HG03565 (cell line): Measurements from ENCODE around the gene CST2.
"Not testable (repeated sequence)": the region's sequence is repeated elsewhere in the genome, so short reads cannot be mapped to it uniquely, and the experiment has no call there.

Experiments
- ATAC-seq: cut with Tn5 transposase; IDR thresholded peaks from one replicate; pipeline ENCODE4 v1.9.1; 2021; ENCODE audit warnings: mild to moderate bottlenecking, moderate library complexity; ENCODE audit not compliant: unreplicated experiment

The CST2 gene

DNA sequence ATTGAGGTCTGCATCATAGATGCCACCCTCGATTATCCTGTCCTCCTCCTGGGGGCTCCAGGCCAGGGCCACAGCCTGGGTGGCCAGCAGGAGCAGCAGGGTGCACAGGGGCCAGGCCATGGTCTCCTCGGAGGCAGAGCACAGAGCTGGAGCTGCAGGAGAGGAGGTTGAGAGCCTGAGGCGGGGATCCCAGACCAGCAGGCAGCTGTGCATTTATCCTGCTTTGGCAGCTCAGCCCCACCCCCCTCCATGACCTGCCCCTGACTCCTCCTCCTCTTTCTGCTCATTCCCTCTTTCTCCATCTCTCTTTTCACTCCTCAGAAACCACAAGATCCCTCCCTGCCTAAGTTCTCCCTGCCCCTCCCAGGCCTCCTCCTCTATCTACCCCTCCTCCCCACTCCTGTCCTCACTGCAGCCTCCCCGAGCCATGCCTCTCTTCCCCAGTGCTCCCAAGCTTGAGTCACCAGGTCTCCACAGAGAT is at the start of gene CST2:
Gene CST2 (minus strand): TSS at position 189 of the 481 bp plus-strand sequence. CDS start 69 bp downstream, at position 120.
- no peak for ATAC-seq

DNA sequence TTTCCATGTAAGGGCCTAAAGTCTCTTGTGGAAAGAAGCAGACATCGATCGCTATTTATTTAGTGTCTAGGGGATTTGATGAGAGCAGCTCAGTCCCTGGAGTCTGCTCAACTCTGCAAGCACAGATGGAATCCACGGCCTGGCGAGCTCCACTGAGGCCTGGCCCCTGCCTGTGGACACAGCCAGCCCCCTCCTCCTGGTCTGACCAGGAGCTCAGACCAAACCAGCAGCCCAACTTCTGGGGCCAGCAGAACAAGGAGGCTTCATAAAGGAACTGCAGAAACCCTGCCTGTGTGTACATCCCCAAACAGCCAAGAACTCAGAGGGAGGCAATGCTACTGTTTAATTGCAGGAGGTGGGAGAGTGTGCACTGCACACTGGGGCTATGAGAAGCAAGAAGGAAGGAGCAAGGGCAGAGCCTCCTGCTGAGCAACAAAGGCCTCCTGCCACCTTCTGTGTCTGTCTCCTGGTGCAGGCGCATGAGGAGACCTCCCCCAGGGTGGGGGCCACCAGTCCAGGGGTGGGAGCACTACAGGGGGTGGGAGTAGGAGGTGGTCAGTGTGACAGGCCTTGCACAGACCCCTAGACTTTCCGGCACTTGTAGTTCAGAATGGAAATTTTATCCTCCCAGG is 49.2 kb upstream of the CST2 start:
- ATAC-seq: no peak

- no peak for ATAC-seq
Observed at GRCh38 chr20:23874747-23875146, 48.2 kb upstream of the CST2 start.

- no peak for ATAC-seq
Observed at GRCh38 chr20:23873370-23874015, 47.0 kb upstream of the CST2 start.

- ATAC-seq: no peak
Observed at GRCh38 chr20:23872065-23872464, 45.5 kb upstream of the CST2 start.

DNA sequence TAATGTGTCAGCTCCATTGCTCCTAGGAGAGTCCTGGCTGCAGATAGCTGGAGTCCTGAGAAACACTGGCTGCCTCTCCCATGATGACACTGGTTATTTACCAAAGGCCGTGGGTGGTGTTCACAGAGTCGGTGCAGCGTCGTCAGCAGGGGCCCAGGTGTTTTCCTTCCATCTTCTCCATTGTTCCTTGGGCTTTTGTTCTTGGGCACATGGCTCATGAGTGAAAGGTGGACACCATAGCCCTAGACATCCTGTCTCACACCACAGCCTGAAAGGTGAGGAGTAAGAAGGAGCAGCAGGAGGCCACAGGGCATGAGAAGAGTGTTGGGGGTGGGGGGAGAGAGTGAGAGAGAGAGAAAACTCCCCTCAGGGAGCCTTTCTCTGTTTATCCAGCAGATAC is 43.9 kb upstream of the CST2 start:
- no peak for ATAC-seq

DNA sequence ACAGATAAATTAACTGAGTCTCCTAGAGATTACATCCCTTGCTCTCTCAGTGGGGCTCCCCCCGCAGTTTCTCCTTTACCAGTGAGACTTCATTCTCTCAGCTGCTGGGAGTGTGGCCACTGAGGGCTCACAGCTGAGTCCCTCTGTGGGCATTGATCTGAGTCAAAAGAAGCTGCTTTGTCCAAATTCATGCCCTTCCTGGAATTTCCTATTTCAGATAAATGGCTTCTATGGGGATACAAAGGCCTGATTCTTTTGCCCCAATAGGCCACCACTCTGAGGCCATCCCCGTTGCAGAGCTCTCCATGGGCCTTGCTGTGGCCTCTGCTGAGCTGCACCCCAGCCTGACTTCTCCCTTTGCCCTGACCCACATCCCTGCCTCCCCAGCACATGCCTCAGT is 43.0 kb upstream of the CST2 start:
- ATAC-seq: no peak

DNA sequence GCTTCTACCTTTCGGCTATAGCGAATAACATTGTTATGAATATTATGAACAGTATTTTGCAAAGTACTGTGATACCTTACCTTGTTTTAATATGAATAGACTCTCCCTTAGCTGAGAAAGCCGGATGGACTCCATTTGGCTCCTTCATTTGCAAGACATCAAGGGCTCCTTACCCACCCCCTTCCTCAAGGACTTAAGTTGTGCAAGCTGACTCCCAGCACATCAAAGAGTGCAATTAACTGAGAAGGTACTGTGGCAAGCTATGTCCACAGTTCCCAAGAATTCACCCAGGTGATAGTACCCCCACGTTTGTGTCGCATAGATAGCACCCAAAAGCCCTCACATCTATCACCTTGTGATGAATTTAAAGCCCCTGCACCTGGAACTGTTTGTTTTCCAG is 41.8 kb upstream of the CST2 start:
- no peak for ATAC-seq

DNA sequence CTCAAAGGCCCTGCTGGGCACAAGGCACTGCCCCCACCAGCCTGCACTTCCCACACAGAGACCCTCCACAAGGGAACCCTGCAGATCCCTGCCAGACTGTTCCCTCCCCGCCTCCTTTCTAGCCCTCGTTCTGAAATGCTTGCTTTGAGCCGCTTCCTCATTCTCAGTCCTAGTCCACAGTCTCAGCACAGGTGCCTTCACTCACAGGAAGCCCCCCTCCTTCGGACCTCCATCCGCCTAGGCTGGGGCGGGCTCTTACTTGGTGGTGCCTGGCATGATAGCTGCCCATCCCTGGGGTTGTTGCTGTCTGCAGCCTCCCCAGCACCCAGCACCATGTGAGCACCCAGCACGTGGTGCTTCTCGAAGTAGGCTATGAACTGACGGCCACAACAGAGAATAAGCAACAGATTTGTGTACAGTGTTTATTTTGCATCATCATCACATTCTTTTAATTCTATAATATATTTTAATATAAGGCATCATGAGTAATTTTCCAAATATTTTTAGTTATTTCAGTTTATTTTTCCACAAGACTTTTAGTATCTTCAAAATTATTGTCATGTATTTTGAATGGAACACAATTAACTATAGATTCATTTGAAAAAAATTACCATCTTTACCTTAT is 40.7 kb upstream of the CST2 start:
- ATAC-seq: no peak

DNA sequence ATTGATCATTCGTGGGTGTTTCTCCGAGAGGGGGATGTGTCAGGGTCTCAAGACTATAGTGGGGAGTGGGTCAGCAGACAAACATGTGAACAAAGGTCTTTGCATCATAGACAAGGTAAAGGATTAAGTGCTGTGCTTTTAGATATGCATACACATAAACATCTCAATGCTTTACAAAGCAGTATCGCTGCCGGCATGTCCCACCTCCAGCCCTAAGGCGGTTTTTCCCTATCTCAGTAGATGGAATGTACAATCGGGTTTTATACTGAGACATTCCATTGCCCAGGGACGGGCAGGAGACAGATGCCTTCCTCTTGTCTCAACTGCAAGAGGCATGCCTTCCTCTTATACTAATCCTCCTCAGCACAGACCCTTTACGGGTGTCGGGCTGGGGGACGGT is 34.2 kb upstream of the CST2 start:
- not testable (repeated sequence) for ATAC-seq

DNA sequence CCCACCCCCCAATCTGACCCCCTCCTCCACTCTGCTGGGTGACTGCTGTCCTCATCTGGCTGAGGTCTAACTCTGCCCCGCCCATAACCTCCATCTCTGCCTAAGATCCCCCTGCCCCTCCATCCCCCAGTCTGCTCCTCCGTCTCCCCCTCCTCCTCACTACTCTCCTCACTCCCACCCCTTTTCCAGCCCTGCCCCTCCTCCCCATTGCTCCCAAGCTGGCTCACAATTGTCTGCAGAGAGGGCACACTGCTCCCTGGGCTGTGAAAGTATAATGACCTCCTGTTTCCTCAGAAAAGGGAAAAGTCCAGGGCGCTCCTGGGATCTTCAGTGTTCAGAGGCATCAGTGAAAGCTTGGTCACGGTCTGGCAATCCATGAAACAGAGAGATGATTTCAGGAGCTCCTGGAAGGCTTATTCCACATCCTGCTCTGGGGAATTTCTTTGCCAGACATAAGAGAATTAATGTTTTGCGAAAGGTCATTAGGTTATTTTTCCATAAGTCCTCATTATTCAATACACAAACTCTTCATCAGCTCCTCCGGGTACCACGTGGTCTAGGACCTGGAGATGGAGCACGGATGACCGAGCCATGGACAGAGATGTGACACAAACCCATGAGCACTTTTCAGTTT is 31.6 kb upstream of the CST2 start:
- ATAC-seq: no peak

DNA sequence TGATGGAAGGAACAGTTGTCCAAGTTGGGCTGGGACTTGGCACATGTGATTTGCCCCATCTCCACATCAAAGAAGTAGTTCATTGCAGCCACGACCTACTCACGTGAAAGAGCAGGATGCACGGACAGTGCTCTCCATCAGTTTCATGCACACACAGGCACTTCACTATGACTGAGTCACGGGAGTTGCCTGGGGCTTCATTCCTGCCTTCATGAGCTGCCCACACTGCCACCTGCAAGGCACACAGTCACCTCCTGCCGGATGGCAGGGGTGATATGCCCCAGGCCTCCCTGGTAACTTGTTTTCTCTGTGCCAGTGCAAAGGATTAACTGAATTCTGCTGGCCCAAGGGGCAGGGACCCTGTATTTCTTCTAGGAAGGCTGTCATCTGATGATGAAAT is 30.2 kb upstream of the CST2 start:
- ATAC-seq: no peak

- no peak for ATAC-seq
Observed at GRCh38 chr20:23856226-23856625, 29.7 kb upstream of the CST2 start.

GRCh38 chr20:23841693-23842092 is 15.2 kb upstream of the CST2 start:
- no peak for ATAC-seq

DNA sequence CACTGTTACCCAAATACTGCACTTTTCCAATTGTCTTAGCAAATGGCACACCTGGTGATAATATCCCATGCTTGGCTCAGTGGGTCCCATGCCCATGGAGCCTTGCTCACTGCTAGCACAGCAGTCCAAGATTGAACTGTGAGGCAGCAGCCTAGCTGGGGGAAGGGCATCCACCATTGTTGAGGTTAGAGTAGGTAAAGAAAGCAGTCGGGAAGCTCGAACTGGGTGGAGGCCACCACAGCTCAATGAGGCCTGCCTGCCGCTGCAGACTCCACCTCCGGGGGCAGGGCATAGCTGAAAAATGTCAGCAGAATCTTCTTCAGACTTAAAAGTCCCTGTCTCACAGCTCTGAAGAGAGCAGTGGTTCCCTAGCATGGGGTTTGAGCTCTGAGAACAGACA is 9.2 kb upstream of the CST2 start:
- no peak for ATAC-seq

- ATAC-seq: no peak
Observed at GRCh38 chr20:23832775-23833513, 6.4 kb upstream of the CST2 start.

DNA sequence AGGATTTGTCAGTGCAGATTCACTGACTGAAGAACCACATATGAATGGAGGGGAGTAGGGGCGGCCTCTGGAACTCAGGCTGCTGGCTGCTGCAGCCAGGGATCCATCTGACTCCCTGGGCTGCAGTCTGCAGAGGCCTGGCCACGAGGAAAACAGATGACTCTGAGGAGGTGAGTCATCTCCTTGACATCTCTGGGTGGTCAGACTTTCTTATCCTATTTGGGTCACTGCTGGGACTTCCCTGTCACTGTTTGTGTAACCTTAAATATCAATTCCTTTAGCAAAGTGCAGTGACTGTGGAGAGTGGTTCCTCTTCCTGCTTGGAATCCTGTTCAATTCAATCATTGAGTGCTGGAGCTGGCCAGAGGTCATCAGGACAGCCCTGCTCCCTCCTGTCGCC is 5.4 kb upstream of the CST2 start:
- not testable (repeated sequence) for ATAC-seq

- no peak for ATAC-seq
Observed at GRCh38 chr20:23823621-23824324, 2.8 kb downstream of the CST2 start.

DNA sequence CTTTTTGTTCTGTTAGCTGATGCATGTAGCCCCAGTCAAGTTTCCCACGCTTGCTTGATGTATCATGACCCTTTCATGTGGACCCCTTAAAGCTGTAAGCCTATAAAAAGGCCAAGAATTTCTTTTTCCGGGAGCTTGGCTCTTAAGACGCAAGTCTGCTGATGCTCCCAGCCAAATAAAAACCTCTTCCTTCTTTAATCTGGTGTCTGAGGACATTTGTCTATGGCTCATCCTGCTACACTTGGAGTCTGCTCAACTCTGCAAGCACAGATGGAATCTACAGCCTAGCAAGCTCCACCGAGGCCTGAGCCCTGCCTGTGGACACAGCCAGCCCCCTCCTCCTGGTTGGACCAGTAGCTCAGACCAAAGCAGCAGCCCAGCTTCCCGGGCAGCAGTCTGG is 3.4 kb downstream of the CST2 start:
- ATAC-seq: no peak

DNA sequence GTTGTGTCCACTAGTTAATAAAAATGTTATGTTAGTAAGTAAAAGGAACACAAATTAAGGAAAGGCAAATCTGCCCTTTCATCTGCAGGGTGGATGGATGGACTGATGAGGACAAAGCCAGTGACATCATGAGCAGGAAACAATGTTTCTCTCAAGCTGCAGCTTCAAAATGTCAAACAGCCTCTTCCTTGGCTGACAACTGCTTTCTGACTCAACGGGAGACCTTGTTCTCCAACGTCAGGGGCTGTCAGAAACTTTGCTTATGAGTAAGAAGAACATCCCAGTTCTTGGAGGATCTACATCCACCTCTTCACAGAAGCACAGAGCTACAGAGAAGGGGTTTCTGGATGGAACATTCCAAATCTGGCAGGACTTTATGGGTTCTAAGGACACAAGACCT is 6.0 kb downstream of the CST2 start:
- ATAC-seq: no peak
